Vagina (tissue), 2 donors: ENCODE measurements around the gene CLDN19.

Source experiments
- POLR2A ChIP-seq, 2 donors: fragments of 450-650 bp; IDR thresholded peaks; one replicate each; pipeline ENCODE4 v1.6.1; 2017; ENCODE audit warnings: antibody characterized with exemption in 2 of 2, mild to moderate bottlenecking in 2 of 2, moderate library complexity in 2 of 2
- POLR2AphosphoS5 ChIP-seq, 2 donors: sonication (generic); formaldehyde crosslinking; IDR thresholded peaks; one replicate each; pipeline ENCODE4 v1.9.0; 2017; ENCODE audit warnings: antibody characterized with exemption in 2 of 2, mild to moderate bottlenecking in 2 of 2, low read depth in 1 of 2; ENCODE audit not compliant: insufficient read depth in 1 of 2
- TF ChIP-seq, protein P1 (sequence below), 3 experiments: fragments of 450-650 bp in 2 of 3; fragments of 200-600 bp in 1 of 3; sonication (generic) in 1 of 3; IDR thresholded peaks; one replicate each; pipeline ENCODE4 v1.5.1; 2017 to 2019; ENCODE audit warnings: antibody characterized with exemption in 3 of 3, mild to moderate bottlenecking in 2 of 3, moderate library complexity in 2 of 3

DNA sequence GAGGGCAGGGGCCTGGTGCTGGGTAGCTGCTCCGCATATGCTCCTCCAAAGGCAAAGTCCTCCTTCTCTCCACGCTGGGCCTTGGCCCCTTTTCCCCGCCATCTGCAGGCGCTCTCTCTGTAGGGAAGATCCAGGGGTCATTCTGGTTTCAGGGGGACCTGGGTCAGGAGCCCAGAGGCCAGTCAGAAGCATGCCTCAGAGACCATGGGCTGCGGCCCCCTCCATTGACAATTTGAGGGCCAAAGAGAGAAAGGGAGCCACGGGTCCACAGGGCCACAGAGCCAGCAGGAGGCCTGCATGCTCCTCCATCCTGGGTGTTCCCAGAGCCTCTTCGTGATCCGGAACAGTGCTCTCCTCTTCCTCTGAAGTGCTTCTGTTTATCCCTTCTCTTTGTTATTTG, 2.1 kb upstream of the CLDN19 start:
- no peak for TF ChIP-seq POLR2A (IDR thresholded peaks at IDR 0.05)
- TF ChIP-seq, protein P1, sequence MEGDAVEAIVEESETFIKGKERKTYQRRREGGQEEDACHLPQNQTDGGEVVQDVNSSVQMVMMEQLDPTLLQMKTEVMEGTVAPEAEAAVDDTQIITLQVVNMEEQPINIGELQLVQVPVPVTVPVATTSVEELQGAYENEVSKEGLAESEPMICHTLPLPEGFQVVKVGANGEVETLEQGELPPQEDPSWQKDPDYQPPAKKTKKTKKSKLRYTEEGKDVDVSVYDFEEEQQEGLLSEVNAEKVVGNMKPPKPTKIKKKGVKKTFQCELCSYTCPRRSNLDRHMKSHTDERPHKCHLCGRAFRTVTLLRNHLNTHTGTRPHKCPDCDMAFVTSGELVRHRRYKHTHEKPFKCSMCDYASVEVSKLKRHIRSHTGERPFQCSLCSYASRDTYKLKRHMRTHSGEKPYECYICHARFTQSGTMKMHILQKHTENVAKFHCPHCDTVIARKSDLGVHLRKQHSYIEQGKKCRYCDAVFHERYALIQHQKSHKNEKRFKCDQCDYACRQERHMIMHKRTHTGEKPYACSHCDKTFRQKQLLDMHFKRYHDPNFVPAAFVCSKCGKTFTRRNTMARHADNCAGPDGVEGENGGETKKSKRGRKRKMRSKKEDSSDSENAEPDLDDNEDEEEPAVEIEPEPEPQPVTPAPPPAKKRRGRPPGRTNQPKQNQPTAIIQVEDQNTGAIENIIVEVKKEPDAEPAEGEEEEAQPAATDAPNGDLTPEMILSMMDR (IDR thresholded peaks at IDR 0.05) = no peak
- no peak for TF ChIP-seq POLR2AphosphoS5 (IDR thresholded peaks at IDR 0.05; ENCODE audit: insufficient read depth in 1 of 2, low read depth in 1 of 2)
